Measurements from ENCODE around the gene ICE1. TPM values are rescaled to one million over a fixed set of nuclear protein-coding genes. Genes with fewer than 3 reads are reported as not detected.

ICE1 gene
- total and polyA plus RNA-seq, 9 of the 15 experiments (the other 6 are each of a cell fraction or from before 2014, with no cell fraction given): 4.9 to 47.4 (median 28.2) TPM

- TF ChIP-seq E2F4 (CRISPR knock-in tag; IDR thresholded peaks at IDR 0.05; ENCODE audit: low read depth) (no peak), MYC (IDR thresholded peaks at IDR 0.05; ENCODE audit: low read depth, low read length) (no peak), MYC (CRISPR knock-in tag; IDR thresholded peaks at IDR 0.05; ENCODE audit: borderline replicate concordance, low read depth) (no peak)
These were observed 85.9 kb downstream of the ICE1 start (continued) for GRCh38 chr5:5508391-5508790.

GRCh38 chr5:5511904-5512416 lies 89.5 kb downstream of the ICE1 start:
- Histone ChIP-seq H3K27me3 (ENCODE audit: control insufficient read depth in 2 of 2, insufficient read depth in 2 of 2, low read length in 2 of 2) (peaks cover 16 to 34% of the 10 kb centered on the region in 2 experiments), H3K9ac (ENCODE audit: insufficient read depth in 1 of 2, low read depth in 2 of 2, low read length in 2 of 2) (no peak overlapping the region), H4K20me1 (replicated peaks; ENCODE audit: control insufficient read depth, insufficient read depth, low read length) (0 out of 2 replicates have a peak, but pooled peaks cover 2% of the 10 kb centered on the region), H3K79me2 (ENCODE audit: control insufficient read depth, insufficient read depth, low read length) (no peaks in the 10 kb centered on the region), H2AFZ (ENCODE audit: low read depth, low read length) (no peak overlapping the region), H3K36me3 (ENCODE audit: control insufficient read depth, insufficient read depth, low read length) (no peaks in the 10 kb centered on the region), H3K4me1 (replicated peaks in 1 of 2; ENCODE audit: control insufficient read depth in 2 of 2, insufficient read depth in 2 of 2, low read length in 2 of 2) (no peaks in the 10 kb centered on the region), H3K9me1 (ENCODE audit: control insufficient read depth, insufficient read depth, low read length) (no peaks in the 10 kb centered on the region), H3K4me2 (ENCODE audit: insufficient read depth, low read length) (no peak overlapping the region), H3K9me3 (replicated peaks; ENCODE audit: control insufficient read depth, insufficient read depth, low read depth, low read length) (no peaks in the 10 kb centered on the region), H3K27ac (ENCODE audit: extremely low read depth, low read depth, low read length) (no peak overlapping the region), H3K4me3 (no peak overlapping the region)
- under 1% methylated on average over 11 of the region's 11 CpGs for WGBS (ENCODE audit: insufficient coverage, low coverage, missing lambda C conversion rate)
- in situ Hi-C loops (cut with MboI): no loop called here
- POLR2A ChIA-PET: interaction anchor here (0.5 kb wide), 1 partner anchor 356 kb away, joined by 3 read pairs; no protein-coding TSS in a partner anchor
- intact Hi-C loops (cut with micrococcal nuclease): no loop called here
- no peak for DNase-seq (ENCODE audit: extremely low read depth in 1 of 4, low spot score in 3 of 4)
- CTCF ChIA-PET (ENCODE audit: low intra/inter-chr PET ratio): no interaction called here
- no peak for FAIRE-seq
- ATAC-seq: 0 out of 3 replicates have a peak, but pooled peaks have one; percentile 20
- no TSS peak for BruUV-seq (replicated peaks)
- TF ChIP-seq ZNF445 (CRISPR knock-in tag; IDR thresholded peaks at IDR 0.05; ENCODE audit: low read depth): no peak
- TF ChIP-seq SLC30A9 (CRISPR knock-in tag; IDR thresholded peaks at IDR 0.05): no peak
- TF ChIP-seq HSF4 (CRISPR knock-in tag; IDR thresholded peaks at IDR 0.05; ENCODE audit: borderline replicate concordance): no peak
- no peak for TF ChIP-seq RBM17 (IDR thresholded peaks at IDR 0.05; ENCODE audit: borderline replicate concordance, low read depth, low read length)
- no peak for TF ChIP-seq ZNF277 (CRISPR knock-in tag; IDR thresholded peaks at IDR 0.05; ENCODE audit: borderline replicate concordance)
- no peak for TF ChIP-seq THAP7 (CRISPR knock-in tag; IDR thresholded peaks at IDR 0.05)
- TF ChIP-seq E2F4 (CRISPR knock-in tag; IDR thresholded peaks at IDR 0.05; ENCODE audit: low read depth): no peak
- no peak for TF ChIP-seq ZBTB5 (IDR thresholded peaks at IDR 0.05)

Measured in K562 (cell line).